ENCODE results near the gene NBPF6. TPM values are rescaled to one million over a fixed set of nuclear protein-coding genes. Genes with fewer than 3 reads are reported as not detected.
"Not testable (repeated sequence)": the region's sequence is repeated elsewhere in the genome, so short reads cannot be mapped to it uniquely, and the experiment has no call there.

The NBPF6 gene, protein sequence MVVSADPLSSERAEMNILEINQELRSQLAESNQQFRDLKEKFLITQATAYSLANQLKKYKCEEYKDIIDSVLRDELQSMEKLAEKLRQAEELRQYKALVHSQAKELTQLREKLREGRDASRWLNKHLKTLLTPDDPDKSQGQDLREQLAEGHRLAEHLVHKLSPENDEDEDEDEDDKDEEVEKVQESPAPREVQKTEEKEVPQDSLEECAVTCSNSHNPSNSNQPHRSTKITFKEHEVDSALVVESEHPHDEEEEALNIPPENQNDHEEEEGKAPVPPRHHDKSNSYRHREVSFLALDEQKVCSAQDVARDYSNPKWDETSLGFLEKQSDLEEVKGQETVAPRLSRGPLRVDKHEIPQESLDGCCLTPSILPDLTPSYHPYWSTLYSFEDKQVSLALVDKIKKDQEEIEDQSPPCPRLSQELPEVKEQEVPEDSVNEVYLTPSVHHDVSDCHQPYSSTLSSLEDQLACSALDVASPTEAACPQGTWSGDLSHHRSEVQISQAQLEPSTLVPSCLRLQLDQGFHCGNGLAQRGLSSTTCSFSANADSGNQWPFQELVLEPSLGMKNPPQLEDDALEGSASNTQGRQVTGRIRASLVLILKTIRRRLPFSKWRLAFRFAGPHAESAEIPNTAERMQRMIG
- total RNA-seq, result not detected

- H3K4me1 ChIP-seq; H3K36me3 ChIP-seq; H3K27me3 ChIP-seq; DNase-seq; H3K27ac ChIP-seq; H3K4me3 ChIP-seq; H3K9me3 ChIP-seq; intact Hi-C loops (cut with DNase I; ENCODE audit: low total_unique reads): not testable (repeated sequence)
These were observed at the start of gene NBPF6 for GRCh38 chr1:108450043-108450442. NBPF6 (plus strand) TSS chr1:108450343; CDS start chr1:108450602, 259 bp downstream.

GRCh38 chr1:108411098-108411833 is 38.9 kb upstream of the NBPF6 start:
- DNase-seq, result not testable (repeated sequence)

DNA sequence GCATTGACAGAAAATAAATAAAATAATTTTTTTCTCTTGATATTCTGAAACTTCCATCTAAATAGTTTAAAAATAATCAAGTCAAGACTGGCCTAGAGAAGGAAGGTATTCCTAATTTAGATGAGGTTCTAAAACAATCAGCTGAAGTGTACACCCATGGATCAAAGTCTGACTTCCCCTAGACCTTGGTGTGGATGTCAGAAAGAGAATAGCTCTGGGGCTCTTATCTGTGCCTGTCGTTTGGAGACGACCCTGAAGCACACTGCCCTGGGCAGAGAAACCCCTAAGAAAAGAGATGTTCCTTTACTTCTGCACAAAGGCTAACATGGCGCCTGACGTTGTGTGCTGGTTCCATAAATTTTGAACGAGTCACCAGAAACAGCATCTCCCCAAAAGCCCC is 30.0 kb upstream of the NBPF6 start:
- H3K36me3 ChIP-seq; H3K4me3 ChIP-seq; H3K4me1 ChIP-seq; DNase-seq; intact Hi-C loops (cut with DNase I; ENCODE audit: low total_unique reads); H3K27ac ChIP-seq; H3K27me3 ChIP-seq; H3K9me3 ChIP-seq: not testable (repeated sequence)

More at GRCh38 chr1:108411098-108411833, 38.9 kb upstream of the NBPF6 start:
- H3K27ac ChIP-seq; H3K9me3 ChIP-seq; H3K4me3 ChIP-seq; H3K4me1 ChIP-seq; intact Hi-C loops (cut with DNase I; ENCODE audit: low total_unique reads); H3K36me3 ChIP-seq; H3K27me3 ChIP-seq: not testable (repeated sequence)

GRCh38 chr1:108421061-108421916 is 28.9 kb upstream of the NBPF6 start:
- H3K27me3 ChIP-seq; H3K27ac ChIP-seq; intact Hi-C loops (cut with DNase I; ENCODE audit: low total_unique reads); H3K4me3 ChIP-seq; H3K4me1 ChIP-seq; DNase-seq; H3K9me3 ChIP-seq; H3K36me3 ChIP-seq: not testable (repeated sequence)

DNA sequence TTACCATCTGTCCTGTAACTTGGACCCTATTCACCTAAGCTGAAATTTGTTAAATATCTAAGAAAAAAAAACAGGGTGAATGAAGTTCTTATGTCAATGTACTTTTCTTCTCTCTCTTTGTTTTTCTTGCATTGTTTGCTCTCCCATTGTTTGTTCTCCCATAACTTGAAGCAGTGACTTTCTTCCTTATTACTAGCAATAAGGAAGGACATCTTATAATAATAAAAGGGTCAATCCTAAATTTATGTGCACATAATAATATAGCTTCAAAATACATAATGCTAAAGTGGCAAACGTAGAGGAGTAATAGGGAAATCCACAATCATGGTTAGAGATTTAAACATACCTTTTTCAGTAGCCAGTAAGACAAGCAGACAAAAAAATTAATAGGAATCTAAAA is 23.3 kb upstream of the NBPF6 start:
- DNase-seq; H3K4me3 ChIP-seq; H3K9me3 ChIP-seq; H3K27me3 ChIP-seq; H3K36me3 ChIP-seq; H3K4me1 ChIP-seq; H3K27ac ChIP-seq; intact Hi-C loops (cut with DNase I; ENCODE audit: low total_unique reads): not testable (repeated sequence)

- intact Hi-C loops (cut with DNase I; ENCODE audit: low total_unique reads); H3K4me1 ChIP-seq; DNase-seq; H3K27me3 ChIP-seq; H3K4me3 ChIP-seq; H3K36me3 ChIP-seq; H3K27ac ChIP-seq; H3K9me3 ChIP-seq: not testable (repeated sequence)
These were observed 18.1 kb upstream of the NBPF6 start for GRCh38 chr1:108432002-108432401.

GRCh38 chr1:108433404-108433803 is 16.7 kb upstream of the NBPF6 start:
- H3K9me3 ChIP-seq; H3K27ac ChIP-seq; H3K27me3 ChIP-seq; H3K4me3 ChIP-seq; H3K4me1 ChIP-seq; intact Hi-C loops (cut with DNase I; ENCODE audit: low total_unique reads); DNase-seq; H3K36me3 ChIP-seq: not testable (repeated sequence)

GRCh38 chr1:108438536-108438935 is 11.6 kb upstream of the NBPF6 start:
- H3K27me3 ChIP-seq; H3K27ac ChIP-seq; intact Hi-C loops (cut with DNase I; ENCODE audit: low total_unique reads); H3K4me3 ChIP-seq; DNase-seq; H3K36me3 ChIP-seq; H3K4me1 ChIP-seq; H3K9me3 ChIP-seq: not testable (repeated sequence)

DNA sequence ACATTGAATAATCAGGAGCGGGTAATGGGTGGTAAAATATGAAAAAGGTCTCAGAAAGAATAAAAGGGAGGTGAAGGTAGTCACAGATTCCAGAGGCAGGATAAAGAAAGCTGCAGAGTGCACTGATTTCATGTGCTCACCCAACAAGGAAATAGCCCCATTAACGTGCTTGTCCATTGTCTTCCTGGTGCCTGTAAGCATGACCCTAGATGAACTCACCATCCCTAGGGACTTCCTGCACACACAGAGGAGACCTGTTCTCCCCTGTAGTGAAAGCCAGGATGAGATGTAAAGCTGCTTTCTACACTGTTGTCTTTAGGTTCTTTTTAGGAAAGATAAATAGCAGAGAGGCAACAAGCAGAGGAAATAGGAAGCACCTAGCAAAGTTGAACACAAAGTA is 4.4 kb downstream of the NBPF6 start:
- H3K27ac ChIP-seq; H3K27me3 ChIP-seq; DNase-seq; H3K36me3 ChIP-seq; H3K4me3 ChIP-seq; H3K9me3 ChIP-seq; H3K4me1 ChIP-seq; intact Hi-C loops (cut with DNase I; ENCODE audit: low total_unique reads): not testable (repeated sequence)

GRCh38 chr1:108458661-108459060 is 8.5 kb downstream of the NBPF6 start:
- intact Hi-C loops (cut with DNase I; ENCODE audit: low total_unique reads); H3K4me1 ChIP-seq; H3K4me3 ChIP-seq; H3K27me3 ChIP-seq; H3K36me3 ChIP-seq; H3K9me3 ChIP-seq; DNase-seq; H3K27ac ChIP-seq: not testable (repeated sequence)

DNA sequence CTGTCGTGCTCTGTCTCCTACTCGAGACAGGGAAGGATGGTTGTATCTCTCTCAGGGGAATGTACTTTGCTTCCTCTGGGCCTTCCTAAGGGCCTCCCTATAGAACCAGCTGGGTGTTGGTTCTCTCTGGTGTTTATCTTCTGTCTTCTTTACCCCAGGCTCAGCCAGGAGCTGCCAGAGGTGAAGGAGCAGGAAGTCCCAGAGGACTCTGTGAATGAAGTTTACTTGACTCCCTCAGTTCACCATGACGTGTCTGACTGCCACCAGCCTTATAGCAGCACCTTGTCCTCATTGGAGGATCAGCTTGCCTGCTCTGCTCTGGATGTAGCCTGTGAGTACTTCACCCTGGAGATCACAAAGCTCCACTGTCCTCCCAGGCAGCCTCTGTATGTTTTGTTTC is 11.6 kb downstream of the NBPF6 start:
- H3K4me1 ChIP-seq; H3K27ac ChIP-seq; H3K36me3 ChIP-seq; H3K9me3 ChIP-seq; H3K4me3 ChIP-seq; H3K27me3 ChIP-seq; intact Hi-C loops (cut with DNase I; ENCODE audit: low total_unique reads); DNase-seq: not testable (repeated sequence)

GRCh38 chr1:108463962-108464361 is 13.8 kb downstream of the NBPF6 start:
- H3K36me3 ChIP-seq; H3K27me3 ChIP-seq; DNase-seq; H3K4me3 ChIP-seq; H3K4me1 ChIP-seq; H3K9me3 ChIP-seq; H3K27ac ChIP-seq; intact Hi-C loops (cut with DNase I; ENCODE audit: low total_unique reads): not testable (repeated sequence)

Measured in uterus (tissue), 4 donors.